Central memory CD4-positive, alpha-beta T cell (primary cell): ENCODE results near the gene GRK5.
A peak's percentile ranks its signal among the peaks of the same experiment; 100 is the strongest.
"Not testable (repeated sequence)": the region's sequence is repeated elsewhere in the genome, so short reads cannot be mapped to it uniquely, and the experiment has no call there.

Experiments used
- DNase-seq: peaks from one replicate; pipeline ENCODE4 v3.0.0; 2022

The GRK5 gene

GRCh38 chr10:119252051-119252465 is 44.7 kb downstream of the GRK5 start:
- no peak for DNase-seq

GRCh38 chr10:119252470-119253151 is 45.2 kb downstream of the GRK5 start:
- no peak for DNase-seq

- DNase-seq, result no peak
These were observed 46.2 kb downstream of the GRK5 start for GRCh38 chr10:119253433-119254174.

GRCh38 chr10:119254335-119254734 is 47.0 kb downstream of the GRK5 start:
- no peak for DNase-seq

GRCh38 chr10:119256030-119256429 is 48.7 kb downstream of the GRK5 start:
- no peak for DNase-seq

- DNase-seq, result no peak
These were observed 49.5 kb downstream of the GRK5 start for GRCh38 chr10:119256897-119257296.

GRCh38 chr10:119257899-119258419 is 50.6 kb downstream of the GRK5 start:
- DNase-seq, result no peak

GRCh38 chr10:119259345-119259744 is 52.0 kb downstream of the GRK5 start:
- no peak for DNase-seq

GRCh38 chr10:119261016-119261415 is 53.6 kb downstream of the GRK5 start:
- DNase-seq, result not testable (repeated sequence)

- DNase-seq, result no peak
These were observed 56.7 kb downstream of the GRK5 start for GRCh38 chr10:119263951-119264617.

GRCh38 chr10:119265691-119266090 is 58.3 kb downstream of the GRK5 start:
- no peak for DNase-seq

GRCh38 chr10:119267384-119267783 is 60.0 kb downstream of the GRK5 start:
- no peak for DNase-seq

- no peak for DNase-seq
These were observed 61.1 kb downstream of the GRK5 start for GRCh38 chr10:119268428-119268827.

GRCh38 chr10:119268871-119269506 is 61.6 kb downstream of the GRK5 start:
- peak; percentile 94 for DNase-seq

GRCh38 chr10:119269737-119270136 is 62.4 kb downstream of the GRK5 start:
- no peak for DNase-seq

GRCh38 chr10:119270762-119271366 is 63.5 kb downstream of the GRK5 start:
- peak; percentile 46 for DNase-seq

GRCh38 chr10:119272338-119272734 is 65.0 kb downstream of the GRK5 start:
- not testable (repeated sequence) for DNase-seq

GRCh38 chr10:119272736-119273135 is 65.4 kb downstream of the GRK5 start:
- DNase-seq, result no peak

GRCh38 chr10:119273413-119273812 is 66.0 kb downstream of the GRK5 start:
- no peak for DNase-seq

GRCh38 chr10:119274519-119275045 is 67.2 kb downstream of the GRK5 start:
- DNase-seq, result no peak

GRCh38 chr10:119275085-119275484 is 67.7 kb downstream of the GRK5 start:
- no peak for DNase-seq

GRCh38 chr10:119276194-119276593 is 68.8 kb downstream of the GRK5 start:
- not testable (repeated sequence) for DNase-seq
